NCI-H460 (cell line): ENCODE results near the gene KCNIP1. TPM values are rescaled to one million over a fixed set of nuclear protein-coding genes. Genes with fewer than 3 reads are reported as not detected.
"Not testable (repeated sequence)": the region's sequence is repeated elsewhere in the genome, so short reads cannot be mapped to it uniquely, and the experiment has no call there.

Experiments used
- DNase-seq: peaks from one replicate; pipeline ENCODE4 v3.0.0-alpha.2; 2016; ENCODE audit warnings: low read depth; ENCODE audit errors: extremely low read depth
- total RNA-seq: library from RNA; depleted of rRNA; stranded (reverse); fragments of >200 nt; shearing (Covaris generic); gene quantifications from 2 replicates; pipeline ENCODE4 v1.2.3, GENCODE V29; 2014; rRNA removed

The KCNIP1 gene
- total RNA-seq, 1 experiment from 2014 or later = not detected

GRCh38 chr5:170760113-170760512 is 256.3 kb downstream of the KCNIP1 start:
- DNase-seq = no peak

DNA sequence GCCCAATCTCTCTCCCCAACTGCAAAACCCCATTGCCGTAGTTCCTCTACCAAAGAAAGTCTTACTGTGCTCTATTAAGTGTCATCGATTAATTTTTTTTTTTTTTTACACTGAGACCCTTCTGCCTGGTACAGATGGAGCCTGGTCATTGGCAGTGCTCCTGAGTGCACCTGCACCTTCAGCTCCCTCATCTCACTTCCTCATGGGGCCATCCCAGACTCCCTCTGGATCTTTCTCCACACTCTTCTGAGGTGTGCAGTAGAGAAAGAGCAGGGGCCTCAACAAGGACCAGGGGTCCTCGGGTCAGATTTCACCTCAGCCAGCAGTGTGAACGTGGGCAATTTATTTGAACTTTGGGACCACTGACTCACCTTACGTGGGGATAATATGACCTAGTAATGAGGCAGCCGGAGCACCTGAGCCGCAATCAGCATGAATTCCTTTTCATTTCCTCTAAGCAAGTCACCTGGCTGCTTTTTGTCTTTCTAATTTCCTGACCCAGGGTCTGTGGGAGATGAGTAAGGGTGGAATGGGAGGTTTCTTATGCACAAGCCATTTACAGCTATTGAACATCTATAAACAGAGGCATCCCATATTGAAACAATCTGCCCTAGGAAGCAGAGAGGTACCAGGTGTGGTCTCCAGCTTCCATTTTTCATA is 257.4 kb downstream of the KCNIP1 start:
- no peak for DNase-seq

- DNase-seq = no peak
Observed at GRCh38 chr5:170761708-170762066, 257.9 kb downstream of the KCNIP1 start.

GRCh38 chr5:170762298-170762697 is 258.5 kb downstream of the KCNIP1 start:
- DNase-seq = not testable (repeated sequence)

DNA sequence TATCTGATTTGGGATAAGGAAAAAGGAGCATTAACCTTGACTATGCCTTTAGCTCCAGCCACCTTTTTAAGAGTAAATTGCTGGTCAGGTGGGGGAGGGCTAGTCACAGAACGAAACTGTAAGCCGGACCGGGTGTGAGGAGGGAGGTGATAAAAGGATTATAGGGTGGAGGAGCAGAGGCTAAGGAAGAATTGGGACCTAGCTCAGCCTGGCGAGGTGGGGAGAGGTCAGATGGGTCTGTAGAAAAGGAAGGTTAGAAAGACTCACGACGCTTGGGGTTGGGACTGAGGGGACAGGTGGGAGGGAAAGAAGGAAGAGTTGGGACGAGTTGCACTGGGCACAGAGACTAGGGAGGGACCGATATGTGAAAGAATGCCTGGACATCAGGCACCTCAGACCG is 262.0 kb downstream of the KCNIP1 start:
- DNase-seq = not testable (repeated sequence)

- DNase-seq = no peak
Observed at GRCh38 chr5:170769246-170769645, 265.4 kb downstream of the KCNIP1 start.

DNA sequence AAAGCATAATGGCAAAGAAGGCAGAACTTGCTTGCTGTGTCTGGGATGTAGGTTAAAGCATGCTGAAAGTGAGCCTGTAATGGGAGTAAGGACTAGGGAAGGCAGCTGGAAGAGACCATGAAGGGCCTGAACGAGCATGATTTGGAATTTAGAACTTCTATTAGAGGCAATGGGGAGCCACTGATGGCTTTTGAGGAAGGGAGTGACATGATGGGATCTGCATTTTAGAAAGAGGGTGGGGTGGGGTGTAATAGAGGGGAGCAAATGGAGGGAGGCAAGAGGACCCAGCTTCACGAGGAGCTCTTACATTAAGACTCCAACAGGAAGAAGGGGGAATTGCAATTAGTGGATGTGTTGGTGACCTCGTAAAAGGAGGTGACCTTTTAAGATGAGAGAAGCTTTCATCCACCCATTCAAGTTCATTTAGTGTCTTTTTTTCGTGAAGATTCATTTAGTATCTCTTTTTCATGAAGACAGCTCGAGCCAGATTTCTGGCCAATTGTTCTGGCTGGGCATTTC is 266.1 kb downstream of the KCNIP1 start:
- DNase-seq = no peak

DNA sequence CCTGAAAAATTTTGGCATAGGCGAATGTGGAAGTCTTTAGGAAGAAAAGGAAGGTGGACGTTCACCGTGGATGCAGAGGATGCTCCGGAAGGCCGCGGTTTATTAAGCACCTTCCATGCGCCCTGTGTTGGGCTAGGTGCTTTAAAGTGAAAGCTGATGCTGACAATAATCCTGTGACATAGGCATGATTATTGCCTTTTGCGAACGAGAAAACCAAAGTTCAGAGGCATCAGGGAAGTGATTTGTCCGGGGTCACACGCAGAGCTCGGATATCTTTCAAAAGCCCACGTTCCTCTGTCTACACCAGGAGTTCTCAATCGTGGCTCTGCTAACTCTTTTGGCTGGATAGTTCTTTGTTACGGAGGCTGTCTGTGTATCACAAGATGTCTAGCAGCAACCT is 267.7 kb downstream of the KCNIP1 start:
- no peak for DNase-seq

- no peak for DNase-seq
Observed at GRCh38 chr5:170773024-170773985, 269.5 kb downstream of the KCNIP1 start.

- no peak for DNase-seq
Observed at GRCh38 chr5:170774831-170775230, 271.0 kb downstream of the KCNIP1 start.

DNA sequence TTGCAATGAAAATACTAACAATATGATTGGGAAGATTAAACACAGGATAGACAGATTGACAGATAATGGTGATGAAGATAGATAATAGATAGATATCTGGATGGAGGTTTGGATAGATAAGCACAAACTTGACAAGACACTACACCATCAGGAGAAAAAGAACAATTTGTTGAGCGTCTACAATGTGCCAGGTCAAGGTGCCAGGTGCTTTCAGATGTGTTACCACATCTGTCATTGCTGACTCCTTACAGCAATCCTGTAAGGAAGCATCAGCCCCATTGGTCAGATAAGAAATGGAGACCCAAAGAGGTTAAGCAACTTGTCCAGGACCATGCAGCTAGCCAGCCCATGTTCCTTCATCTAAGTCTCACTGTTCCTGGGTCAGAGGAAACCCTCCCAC is 278.1 kb downstream of the KCNIP1 start:
- DNase-seq = no peak

GRCh38 chr5:170782438-170782837 is 278.6 kb downstream of the KCNIP1 start:
- no peak for DNase-seq

GRCh38 chr5:170783498-170784247 is 279.9 kb downstream of the KCNIP1 start, which contains the start of gene GABRP:
Gene GABRP, plus strand, starts transcription at chr5:170783725. Its CDS starts 4,891 bp downstream, at chr5:170788616.
- no peak for DNase-seq

- no peak for DNase-seq
Observed at GRCh38 chr5:170785416-170785815, 281.6 kb downstream of the KCNIP1 start.

Other genes starting within 250 kb of the KCNIP1 start
- gene LCP2, start 206.2 kb upstream of the KCNIP1 start, total RNA-seq = not detected in 2 replicates
- gene KCNMB1, start 114.7 kb upstream of the KCNIP1 start, total RNA-seq = not detected in 2 replicates